ELR (cell line): ENCODE results near the gene PLEKHG5.

Source experiments
- DNase-seq: peaks from one replicate; pipeline ENCODE4 v3.0.0-alpha.2; 2015; ENCODE audit warnings: low read depth

The PLEKHG5 gene

GRCh38 chr1:6475381-6476133 is 15.9 kb downstream of the PLEKHG5 start:
- peak; percentile 60 for DNase-seq

GRCh38 chr1:6474815-6475282 is 16.6 kb downstream of the PLEKHG5 start:
- DNase-seq = no peak

- no peak for DNase-seq
These were observed 17.3 kb downstream of the PLEKHG5 start for GRCh38 chr1:6473974-6474814.

DNA sequence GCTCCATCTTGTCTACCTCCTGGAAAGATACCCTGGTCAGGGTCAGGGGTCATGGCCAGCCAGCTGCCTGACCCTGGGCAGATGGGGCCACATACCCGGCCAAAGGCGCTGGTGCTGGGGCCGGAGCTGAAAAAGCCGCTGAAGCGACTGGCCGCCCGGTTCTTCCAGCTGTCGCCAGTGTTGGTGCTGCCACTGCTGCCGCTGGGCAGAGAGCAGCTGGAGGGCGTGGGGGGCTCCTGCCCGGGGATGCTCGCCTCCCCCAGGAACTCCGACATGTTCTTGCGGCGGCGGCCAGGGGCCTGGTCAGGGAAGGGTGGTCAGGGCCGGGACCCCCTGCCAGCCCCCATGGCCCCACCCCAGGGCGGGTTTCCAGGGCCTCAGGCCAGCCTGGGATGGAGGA is 18.3 kb downstream of the PLEKHG5 start:
- DNase-seq = no peak

GRCh38 chr1:6472391-6472790 is 19.1 kb downstream of the PLEKHG5 start:
- DNase-seq = no peak

DNA sequence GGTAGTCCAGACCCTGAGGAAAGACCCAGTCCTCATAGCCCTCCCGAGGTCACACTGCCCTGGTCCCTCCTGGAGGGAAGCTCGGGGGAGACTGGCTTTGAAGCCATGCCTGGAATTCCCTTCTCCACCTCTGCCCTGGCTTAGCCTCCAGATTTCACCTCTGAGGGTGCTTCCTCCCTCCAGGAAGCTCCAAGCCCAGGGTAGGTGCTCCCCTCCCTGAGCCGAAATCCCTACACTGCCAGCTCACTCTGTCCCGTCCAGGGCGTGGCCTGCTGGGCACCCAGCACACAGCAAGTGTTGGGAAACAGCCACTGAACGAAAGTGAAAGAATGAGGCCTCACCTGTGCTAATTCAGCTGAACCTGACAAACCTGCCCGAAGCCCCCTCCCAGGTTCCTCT is 19.5 kb downstream of the PLEKHG5 start:
- DNase-seq = no peak

- no peak for DNase-seq
These were observed 20.1 kb downstream of the PLEKHG5 start for GRCh38 chr1:6471086-6471969.

GRCh38 chr1:6470132-6471085 is 21.1 kb downstream of the PLEKHG5 start:
- DNase-seq = no peak

DNA sequence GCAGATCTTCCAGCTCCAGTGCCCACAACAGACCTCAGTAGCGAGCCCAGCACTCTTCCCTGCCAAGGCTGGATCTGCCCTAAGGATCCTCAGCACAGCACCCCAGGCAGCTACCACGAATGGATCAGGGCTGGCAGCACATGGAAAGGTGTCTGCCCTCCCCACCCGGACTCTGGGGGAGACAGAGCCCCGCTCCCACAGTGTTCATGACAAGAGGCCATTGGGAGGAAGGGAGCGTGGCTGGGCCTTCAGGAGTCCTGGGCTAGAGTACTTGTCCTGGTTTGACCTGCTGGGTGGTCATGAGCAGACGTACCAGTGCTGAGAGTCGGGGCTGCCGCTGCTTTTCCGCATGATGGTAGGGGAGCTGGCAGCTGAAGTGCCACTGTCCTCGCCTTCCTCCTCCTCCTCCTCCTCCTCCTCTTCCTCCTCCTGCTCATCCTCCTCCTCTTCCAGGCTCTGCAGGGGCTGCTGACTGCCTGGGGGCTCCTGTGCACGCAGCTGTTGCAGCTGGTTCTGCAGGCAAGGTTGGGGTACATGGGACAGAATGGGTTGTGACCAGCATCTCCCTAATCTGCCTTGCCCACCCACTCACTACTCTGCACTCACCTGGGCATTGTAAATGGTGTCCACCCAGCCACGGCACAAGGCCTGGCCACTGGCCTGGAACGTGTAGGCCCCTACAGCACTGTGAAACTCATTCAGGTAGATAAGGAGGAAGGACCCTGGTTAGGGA is 22.6 kb downstream of the PLEKHG5 start:
- no peak for DNase-seq

DNA sequence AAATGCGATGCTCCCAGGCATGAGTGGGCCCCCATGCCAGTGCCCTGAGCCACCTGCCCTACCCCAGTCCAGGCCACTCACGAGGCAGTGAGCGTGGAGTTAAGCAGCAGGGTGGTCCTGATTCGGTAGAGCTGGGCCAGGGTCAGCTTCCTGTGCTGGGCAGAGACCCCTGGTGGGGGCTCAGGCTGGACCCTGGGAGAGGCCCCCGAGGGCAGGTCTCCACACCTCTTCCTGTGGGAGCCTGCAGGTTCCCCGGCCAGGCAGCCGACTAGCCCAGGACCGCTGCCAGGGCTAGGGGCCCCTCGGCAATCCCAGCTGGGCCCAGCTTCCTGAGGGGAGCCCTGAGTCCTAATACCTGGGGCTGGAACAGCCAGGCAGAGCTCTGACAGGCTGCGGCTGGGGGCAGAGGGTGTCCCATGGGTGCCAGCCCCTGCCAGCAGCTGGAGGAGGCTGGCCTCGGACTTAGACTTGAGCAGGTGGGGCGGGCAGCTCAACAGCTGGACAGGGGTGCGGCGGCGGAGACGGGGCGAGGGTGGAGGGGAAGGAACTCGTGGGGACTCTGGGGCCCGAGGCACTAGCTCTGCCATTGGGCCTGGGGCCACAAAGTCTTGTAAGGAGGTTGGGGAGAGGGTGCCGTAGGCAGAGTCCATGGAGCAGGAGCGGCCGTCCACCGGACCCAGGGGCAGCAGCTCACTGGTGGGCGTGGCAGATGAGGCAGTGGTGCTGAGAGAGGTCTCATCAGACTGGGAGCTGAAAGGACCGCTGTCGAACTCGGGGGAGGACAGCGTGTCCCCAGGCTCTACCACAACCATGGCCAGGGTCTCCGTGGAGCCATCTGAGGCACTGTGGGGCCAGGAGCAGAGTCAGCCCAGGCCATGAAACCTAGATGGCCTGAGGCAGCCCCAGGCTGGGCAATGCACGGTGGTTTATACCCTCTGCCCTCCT is 23.5 kb downstream of the PLEKHG5 start:
- DNase-seq = no peak

DNA sequence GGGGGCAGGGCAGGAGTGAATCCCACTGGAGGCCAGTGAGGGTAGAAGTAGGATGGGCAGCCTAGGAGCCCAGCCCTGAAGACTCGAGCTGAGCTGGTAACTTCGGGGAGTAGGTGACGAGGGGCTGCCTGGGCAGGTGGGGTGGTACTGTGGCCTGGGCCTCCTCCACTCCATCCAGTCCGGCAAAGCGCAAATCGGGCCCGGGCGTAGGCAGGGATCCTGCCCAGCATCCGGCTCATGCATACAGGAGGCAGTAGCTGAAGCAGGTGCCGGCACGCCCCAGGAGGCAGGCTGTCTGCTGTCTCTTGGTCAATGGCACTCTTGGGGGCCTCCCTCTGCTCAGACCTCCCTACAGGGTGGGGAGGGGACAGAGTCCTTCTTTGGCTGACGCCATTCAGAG is 24.2 kb downstream of the PLEKHG5 start:
- DNase-seq = no peak

DNA sequence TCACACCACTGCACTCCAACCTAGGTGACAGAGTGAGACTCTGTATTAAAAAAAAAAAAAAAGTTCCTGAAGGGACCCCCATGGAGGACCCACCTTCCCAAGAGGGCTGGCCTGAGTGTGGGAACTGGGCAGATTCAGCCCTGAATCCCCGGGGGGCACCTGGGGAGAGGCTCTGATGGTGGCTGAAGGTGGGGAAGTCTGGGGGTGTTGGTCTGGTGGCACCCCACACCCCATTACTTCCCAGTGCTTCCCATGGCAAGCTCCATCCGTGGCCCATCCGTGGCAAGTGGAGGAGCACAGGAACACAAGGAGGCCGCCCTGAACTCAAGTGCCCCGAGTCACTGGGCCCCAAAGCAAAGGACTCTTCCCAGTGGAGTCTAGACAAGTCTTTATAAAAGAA is 24.7 kb downstream of the PLEKHG5 start:
- DNase-seq = no peak

DNA sequence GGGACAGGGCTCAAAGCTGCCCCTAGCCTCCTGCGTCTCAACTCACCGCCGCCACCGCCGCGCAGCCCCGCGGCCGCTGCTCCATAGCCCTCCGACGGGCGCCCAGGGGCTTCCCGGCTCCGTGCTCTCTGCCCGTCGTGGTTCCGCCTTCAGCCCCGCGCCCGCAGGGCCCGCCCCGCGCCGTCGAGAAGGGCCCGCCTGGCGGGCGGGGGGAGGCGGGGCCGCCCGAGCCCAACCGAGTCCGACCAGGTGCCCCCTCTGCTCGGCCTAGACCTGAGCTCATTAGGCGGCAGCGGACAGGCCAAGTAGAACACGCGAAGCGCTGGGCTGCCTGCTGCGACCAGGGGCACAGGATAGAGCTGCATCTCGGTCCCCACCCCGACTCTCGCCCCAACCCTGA is 25.4 kb downstream of the PLEKHG5 start, which contains the start of gene TNFRSF25:
TNFRSF25 (minus strand) TSS at position 151 of the 400 bp plus-strand sequence; CDS start at position 85, 66 bp downstream.
- DNase-seq = no peak

DNA sequence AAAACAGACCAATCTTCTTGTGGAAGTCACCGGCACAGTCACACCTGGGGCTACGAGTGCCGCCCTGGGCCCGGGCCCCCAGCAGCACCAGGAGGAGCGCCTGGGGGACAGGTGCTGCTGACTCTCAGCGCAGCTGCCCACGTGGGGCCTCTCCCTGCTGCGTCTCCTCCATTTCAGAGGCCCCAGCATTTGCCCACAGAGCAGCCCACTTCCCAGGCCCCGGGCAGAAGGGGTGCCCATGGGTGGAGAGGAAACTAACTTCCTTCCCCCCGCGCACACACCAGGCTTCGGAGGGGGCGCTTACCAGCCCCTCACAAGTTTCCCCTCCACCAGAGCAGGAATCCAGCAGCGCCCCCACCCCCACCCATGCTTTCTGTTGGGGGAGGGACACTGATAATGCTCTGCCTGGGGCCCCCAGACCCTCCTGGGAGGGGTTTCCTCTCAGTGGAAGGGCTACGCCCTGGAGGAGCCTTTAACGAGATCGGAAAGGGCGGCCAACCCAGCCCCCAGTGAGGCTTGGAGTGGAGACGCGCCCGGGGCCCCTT is 25.9 kb downstream of the PLEKHG5 start:
- DNase-seq = no peak

DNA sequence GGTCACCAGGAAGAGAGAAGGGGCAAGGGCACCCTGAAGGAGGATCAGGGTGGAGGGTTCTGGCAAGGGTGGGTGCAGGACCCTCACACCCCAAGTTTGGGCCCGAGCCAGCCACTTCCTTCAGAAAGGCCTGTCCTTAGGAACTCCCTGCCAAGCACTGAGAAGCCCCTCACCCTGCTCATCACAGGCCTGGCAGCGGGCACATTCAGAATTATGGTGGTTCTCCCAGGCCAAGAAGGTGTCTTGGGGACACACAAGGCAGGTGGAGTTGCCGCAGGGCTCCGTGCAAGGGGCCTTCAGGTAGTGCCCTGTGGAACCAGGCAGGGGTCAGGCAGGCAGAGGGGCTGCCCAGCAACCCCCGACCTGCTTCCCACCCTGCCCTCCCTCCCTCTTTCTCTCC is 26.6 kb downstream of the PLEKHG5 start:
- no peak for DNase-seq

DNA sequence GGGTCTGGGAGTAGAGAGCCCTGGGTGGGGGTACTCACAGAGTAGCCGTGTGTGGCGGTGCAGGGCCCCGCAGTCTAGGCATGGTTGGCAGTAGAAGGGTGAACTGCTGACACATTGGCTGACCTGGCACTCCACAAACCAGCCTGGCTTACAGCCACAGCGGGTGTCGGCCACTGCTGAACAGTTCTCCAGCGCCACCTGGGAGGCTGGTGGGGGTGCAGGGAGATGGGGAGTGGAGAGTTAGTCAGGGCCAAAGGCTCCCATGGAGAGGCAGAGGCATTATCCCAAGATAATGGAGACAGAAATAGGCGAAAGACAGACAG is 27.0 kb downstream of the PLEKHG5 start:
- DNase-seq = no peak

DNA sequence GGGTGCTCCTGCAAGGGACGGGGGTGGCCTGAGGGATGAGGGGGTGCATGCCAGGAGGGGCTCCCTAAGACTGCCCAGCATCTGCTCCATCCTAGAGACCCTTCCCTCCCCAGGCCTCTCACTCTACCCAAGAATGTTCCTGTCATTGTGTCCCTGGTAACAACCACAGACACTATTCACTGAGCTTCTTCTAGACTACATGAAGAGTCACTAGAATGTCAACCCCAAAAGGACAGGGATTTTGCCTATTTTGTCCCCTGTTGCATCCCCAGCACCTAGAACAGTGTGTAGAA is 28.4 kb downstream of the PLEKHG5 start:
- DNase-seq = no peak

DNA sequence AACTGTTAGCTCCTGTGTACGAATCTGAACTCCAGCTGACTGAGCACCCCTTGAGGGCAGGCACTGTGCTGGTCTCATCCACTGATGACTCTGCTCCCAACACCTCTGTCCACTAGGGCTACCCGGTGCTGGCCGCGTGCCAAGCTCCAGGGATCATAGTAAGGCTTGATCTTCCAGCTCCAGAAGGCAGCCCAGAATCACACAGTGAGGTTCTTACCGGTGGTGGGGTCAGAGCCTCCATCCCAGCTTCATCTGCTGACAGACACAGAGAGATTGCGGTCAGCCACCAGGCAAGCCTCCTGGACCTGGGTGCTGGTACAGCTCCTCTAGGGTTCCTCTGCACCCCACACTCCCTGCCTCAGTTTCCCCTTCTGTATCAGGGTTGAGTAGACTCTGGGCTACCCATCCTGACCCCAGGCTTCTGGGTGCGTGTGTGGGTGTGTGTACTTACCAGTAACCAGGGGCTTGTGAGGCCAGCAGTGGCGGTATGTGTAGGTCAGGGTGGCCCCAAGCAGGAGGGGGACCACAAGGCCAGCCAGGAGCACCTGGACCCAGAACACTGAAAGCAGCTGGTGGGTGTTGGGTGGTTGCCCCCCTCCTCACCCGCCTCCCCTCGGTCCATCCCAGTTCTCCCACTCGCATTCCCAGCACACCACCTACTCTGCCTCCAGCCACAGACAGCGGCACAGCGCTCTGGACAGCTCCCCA is 28.9 kb downstream of the PLEKHG5 start:
- peak; percentile 19 for DNase-seq
